GM12873 (cell line): Measurements from ENCODE around the gene CTSW.

Experiments used
- CTCF ChIP-seq: IDR thresholded peaks from 2 replicates; pipeline ENCODE4 v1.5.1; 2012; ENCODE audit warnings: low read depth, mild to moderate bottlenecking, moderate library complexity, low read length, control low read depth; ENCODE audit not compliant: insufficient read depth; ENCODE audit errors: missing control alignments

The CTSW gene

DNA sequence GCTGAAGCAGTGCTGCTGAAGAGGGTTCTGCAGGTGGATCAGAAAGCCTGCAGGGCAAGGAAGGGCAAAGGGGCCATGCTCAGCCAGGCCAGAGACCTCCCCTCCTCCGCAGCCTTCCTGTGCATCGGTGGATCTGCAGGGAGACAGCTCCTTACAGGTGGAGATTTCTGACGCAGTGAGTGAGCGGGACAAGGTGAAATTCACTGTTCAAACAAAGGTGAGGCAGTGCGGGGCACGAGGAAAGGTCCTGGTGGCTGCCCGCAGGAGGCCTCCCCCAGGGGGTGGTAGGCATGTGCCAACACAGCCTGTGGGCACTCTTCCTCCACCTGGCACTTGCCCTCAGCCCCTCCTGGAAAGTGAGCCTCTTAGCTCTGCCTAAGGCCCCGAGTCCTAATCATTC is 30.3 kb upstream of the CTSW start:
- TF ChIP-seq CTCF: no peak

GRCh38 chr11:65849771-65850216 is 29.8 kb upstream of the CTSW start:
- no peak for TF ChIP-seq CTCF

- TF ChIP-seq CTCF: no peak
These were observed 29.2 kb upstream of the CTSW start for GRCh38 chr11:65850217-65851082.

DNA sequence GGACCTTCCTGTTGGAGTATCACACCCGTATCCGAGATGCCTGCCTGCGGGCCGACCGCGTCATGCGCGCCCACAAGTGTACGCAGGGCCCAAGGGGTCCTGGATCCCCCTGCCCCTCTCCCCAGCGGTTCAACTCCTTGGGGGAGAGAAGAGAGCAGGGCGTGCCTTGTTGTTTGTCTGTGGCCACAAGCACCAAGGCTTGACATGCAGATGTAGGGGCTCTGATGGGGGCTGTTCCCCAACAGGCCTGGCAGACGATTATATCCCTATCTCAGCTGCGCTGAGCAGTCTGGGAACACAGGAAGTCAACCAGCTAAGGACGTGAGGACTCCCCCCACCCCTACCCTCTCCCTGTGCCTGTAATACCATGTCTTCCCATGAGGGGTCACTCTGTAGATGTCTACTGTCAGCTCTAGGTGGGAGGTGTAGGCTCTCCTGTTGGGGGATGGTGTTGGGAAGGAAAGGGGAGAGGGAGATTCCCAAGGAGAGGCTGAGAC is 28.5 kb upstream of the CTSW start:
- TF ChIP-seq CTCF: peak; percentile 78

DNA sequence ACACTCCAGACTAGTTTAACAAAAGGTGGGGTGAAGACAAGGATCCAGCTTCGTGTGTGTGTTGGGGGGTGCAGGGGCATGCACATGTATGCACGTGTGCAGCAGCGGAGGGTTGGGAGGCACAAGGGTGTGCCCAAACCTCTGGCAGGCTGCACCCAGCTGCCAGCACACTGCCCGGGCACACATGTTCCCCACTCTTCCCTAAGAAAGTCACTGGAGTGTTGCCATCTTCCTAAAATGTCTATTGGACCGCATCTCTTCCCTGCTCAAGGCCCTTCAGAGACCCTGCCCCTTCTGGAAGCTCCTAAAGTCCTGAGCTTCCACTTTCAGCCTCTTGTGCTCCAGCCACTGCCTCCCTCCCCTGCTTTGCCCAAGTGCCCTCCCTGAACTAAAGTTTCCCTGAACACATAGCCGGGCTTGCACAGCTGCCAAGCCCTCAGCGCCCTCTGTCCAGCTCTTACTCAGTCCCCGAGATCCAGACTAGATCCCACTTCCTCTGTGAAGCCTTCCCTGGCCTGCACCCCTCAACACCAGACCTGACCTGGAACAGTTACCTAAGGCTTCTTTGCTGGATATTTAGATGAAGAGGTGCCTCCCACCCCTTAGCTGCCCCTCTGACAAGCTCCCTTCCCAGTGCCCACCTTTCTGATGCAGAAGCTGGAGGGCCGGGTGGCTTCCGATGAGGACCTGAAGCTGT is 27.7 kb upstream of the CTSW start:
- no peak for TF ChIP-seq CTCF

DNA sequence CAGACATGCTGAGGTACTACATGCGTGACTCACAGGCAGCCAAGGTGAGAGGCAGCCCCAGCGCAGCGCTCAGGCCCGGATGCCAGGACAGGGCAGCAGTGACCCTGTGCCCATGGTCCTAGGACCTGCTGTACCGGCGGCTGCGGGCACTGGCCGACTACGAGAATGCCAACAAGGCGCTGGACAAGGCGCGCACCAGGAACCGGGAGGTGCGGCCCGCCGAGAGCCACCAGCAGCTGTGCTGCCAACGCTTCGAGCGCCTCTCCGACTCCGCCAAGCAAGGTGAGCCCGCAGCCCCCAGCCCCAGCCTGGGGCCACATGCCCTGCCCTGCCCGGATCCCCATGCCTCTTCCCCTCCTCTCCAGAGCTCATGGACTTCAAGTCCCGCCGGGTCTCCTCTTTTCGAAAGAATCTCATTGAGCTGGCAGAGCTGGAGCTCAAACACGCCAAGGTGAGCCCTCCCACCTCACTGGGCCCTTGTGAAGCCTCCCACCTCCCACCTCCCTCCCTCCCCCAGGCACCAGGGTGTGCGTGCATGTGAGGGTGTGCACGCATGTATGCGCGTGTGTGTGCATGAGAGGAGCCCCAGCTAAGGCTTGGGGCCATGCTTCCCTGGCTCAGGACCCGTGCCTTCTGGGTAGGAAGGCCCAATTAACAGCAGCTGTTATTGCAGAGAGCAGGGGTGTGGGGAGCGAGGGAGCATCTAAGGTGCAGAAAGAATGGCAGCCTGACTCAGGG is 27.0 kb upstream of the CTSW start:
- TF ChIP-seq CTCF: no peak
